WERI-Rb-1 (cell line): Measurements from ENCODE around the gene RHBDD2.
"Not testable (repeated sequence)": the region's sequence is repeated elsewhere in the genome, so short reads cannot be mapped to it uniquely, and the experiment has no call there.

ENCODE experiments used
- DNase-seq: peaks from one replicate; pipeline ENCODE4 v3.0.0-alpha.2; 2020
- H3K27ac ChIP-seq: fragments of 250-450 bp; sonication (Bioruptor Pico); 2 replicates; pipeline ENCODE4 v1.5.1; 2020; ENCODE audit warnings: mild to moderate bottlenecking, moderate library complexity
- H3K27me3 ChIP-seq: fragments of 250-450 bp; sonication (Bioruptor Pico); 2 replicates; pipeline ENCODE4 v1.5.1; 2021; ENCODE audit warnings: mild to moderate bottlenecking, low read depth, moderate library complexity; ENCODE audit not compliant: insufficient read depth, severe bottlenecking
- H3K36me3 ChIP-seq: fragments of 250-450 bp; sonication (Bioruptor Pico); 2 replicates; pipeline ENCODE4 v1.5.1; 2020; ENCODE audit warnings: mild to moderate bottlenecking, moderate library complexity
- H3K4me3 ChIP-seq: 2 replicates; pipeline ENCODE4 v1.5.1; 2011; ENCODE audit warnings: low read depth, mild to moderate bottlenecking, control low read depth, low read length
- H3K9me3 ChIP-seq: fragments of 250-450 bp; sonication (Bioruptor Pico); 2 replicates; pipeline ENCODE4 v1.5.1; 2021; ENCODE audit warnings: mild to moderate bottlenecking, moderate library complexity; ENCODE audit not compliant: severe bottlenecking
- TF ChIP-seq, protein P1 (sequence below): IDR thresholded peaks from 2 replicates; pipeline ENCODE4 v1.5.1; 2011; ENCODE audit warnings: low read depth, mild to moderate bottlenecking, control low read depth, inconsistent platforms, low read length

Gene RHBDD2

DNA sequence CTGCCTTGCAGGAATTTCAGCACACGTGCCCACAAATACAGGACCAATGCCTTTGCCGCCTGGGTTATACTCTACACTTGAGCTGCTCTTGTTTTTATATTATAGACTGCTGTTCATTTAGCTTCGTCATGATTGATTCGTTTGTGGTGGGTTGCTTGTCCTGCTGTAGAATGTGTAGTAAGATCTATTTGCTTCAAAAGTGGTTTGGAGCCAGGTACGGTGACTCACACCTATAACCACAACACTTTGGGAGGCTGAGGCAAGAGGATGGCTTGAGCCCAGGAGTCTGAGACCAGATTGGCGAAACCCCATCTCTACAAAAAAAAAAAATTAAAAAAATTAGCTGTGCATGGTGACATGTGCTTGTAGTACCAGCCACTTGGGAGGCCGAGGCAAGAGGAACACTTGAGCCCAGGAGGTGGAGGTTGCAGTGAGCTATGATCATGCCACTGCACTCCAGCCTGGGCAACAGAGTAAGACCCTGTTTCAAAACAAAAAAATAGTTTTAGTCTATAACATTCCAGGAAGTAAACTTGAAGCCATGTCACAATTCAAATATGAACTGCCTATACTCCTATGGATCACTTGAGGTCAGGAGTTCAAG is 9.0 kb upstream of the RHBDD2 start:
- no peak overlapping the region for H3K27ac ChIP-seq
- TF ChIP-seq, protein P1, sequence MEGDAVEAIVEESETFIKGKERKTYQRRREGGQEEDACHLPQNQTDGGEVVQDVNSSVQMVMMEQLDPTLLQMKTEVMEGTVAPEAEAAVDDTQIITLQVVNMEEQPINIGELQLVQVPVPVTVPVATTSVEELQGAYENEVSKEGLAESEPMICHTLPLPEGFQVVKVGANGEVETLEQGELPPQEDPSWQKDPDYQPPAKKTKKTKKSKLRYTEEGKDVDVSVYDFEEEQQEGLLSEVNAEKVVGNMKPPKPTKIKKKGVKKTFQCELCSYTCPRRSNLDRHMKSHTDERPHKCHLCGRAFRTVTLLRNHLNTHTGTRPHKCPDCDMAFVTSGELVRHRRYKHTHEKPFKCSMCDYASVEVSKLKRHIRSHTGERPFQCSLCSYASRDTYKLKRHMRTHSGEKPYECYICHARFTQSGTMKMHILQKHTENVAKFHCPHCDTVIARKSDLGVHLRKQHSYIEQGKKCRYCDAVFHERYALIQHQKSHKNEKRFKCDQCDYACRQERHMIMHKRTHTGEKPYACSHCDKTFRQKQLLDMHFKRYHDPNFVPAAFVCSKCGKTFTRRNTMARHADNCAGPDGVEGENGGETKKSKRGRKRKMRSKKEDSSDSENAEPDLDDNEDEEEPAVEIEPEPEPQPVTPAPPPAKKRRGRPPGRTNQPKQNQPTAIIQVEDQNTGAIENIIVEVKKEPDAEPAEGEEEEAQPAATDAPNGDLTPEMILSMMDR, result no peak
- no peak overlapping the region for H3K4me3 ChIP-seq
- no peaks in the 10 kb centered on the region for H3K27me3 ChIP-seq
- DNase-seq, result no peak
- no peaks in the 10 kb centered on the region for H3K9me3 ChIP-seq
- no peaks in the 10 kb centered on the region for H3K36me3 ChIP-seq

DNA sequence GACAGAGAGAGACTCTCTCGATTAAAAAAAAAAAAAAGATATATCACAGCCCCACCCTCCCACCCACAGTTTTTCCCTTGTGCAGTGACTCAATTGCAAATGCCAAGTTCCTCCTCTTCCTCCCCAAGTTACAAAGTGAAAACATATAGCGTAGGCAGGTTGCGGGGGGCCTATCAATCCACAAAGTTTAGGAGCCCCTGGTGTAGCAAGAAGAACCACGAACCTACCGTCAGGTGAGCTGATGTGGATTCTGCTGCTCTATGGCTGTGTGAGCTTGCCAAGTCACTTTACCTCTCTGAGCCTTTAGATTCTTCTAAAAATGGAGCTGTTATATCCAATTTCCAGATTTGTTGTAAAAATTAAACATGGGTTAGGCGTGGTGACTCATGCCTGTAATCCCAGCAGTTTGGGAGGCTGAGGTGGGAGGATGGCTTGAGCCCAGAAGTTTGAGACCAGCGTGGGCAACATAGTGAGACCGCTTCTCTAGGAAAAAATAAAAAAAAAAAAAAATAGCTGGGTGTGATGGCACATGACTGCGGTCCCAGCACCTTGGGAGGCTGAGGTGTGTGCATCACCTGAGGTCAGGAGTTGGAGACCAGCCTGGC is 8.2 kb upstream of the RHBDD2 start:
- TF ChIP-seq, protein P1, result no peak
- Histone ChIP-seq H3K9me3 (no peaks in the 10 kb centered on the region), H3K27me3 (no peaks in the 10 kb centered on the region)

DNA sequence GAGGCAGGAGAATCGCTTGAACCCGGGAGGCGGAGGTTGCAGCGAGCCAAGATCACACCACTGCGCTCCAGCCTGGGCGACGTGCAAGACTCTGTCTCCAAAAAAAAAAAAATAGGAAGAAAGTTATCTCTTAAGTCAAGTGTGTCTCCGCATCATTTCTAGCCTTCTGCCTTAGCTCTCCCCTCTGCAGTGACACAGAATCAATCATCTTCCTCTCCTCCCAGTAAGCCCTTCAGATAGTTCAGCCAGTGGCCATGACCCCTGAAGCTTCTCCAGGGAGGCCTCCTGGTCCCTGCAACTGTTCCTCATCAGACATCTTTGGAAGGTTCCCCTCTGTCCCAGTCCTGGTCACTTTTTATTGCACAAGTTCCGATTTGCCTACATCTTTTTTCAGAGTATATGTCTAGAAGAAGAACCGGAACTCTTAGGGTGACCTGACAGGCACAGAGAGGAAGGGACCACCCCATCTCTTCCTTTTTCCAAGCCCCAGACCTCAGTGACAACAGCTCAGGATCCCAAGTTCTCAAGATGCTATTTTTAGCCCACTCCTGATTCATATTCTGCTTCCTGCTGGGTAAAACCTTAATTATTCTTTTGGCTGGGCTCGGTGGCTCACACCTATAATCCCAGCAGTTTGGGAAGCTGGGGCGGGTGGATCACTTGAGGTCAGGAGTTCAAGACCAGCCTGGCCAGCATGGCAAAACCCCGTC is 6.6 kb upstream of the RHBDD2 start:
- TF ChIP-seq, protein P1, result no peak
- Histone ChIP-seq H3K9me3 (no peaks in the 10 kb centered on the region), H3K4me3 (no peak overlapping the region), H3K27ac (no peak overlapping the region), H3K36me3 (no peaks in the 10 kb centered on the region), H3K27me3 (no peaks in the 10 kb centered on the region)
- no peak for DNase-seq

More for the DNA sequence above, 8.2 kb upstream of the RHBDD2 start:
- no peaks in the 10 kb centered on the region for H3K36me3 ChIP-seq
- DNase-seq, result no peak
- no peak overlapping the region for H3K4me3 ChIP-seq
- H3K27ac ChIP-seq, result no peak overlapping the region

- not testable (repeated sequence) for H3K9me3 ChIP-seq, H3K36me3 ChIP-seq, H3K27ac ChIP-seq, H3K4me3 ChIP-seq, H3K27me3 ChIP-seq, DNase-seq
Measured at GRCh38 chr7:75874180-75874579, 4.7 kb upstream of the RHBDD2 start.

DNA sequence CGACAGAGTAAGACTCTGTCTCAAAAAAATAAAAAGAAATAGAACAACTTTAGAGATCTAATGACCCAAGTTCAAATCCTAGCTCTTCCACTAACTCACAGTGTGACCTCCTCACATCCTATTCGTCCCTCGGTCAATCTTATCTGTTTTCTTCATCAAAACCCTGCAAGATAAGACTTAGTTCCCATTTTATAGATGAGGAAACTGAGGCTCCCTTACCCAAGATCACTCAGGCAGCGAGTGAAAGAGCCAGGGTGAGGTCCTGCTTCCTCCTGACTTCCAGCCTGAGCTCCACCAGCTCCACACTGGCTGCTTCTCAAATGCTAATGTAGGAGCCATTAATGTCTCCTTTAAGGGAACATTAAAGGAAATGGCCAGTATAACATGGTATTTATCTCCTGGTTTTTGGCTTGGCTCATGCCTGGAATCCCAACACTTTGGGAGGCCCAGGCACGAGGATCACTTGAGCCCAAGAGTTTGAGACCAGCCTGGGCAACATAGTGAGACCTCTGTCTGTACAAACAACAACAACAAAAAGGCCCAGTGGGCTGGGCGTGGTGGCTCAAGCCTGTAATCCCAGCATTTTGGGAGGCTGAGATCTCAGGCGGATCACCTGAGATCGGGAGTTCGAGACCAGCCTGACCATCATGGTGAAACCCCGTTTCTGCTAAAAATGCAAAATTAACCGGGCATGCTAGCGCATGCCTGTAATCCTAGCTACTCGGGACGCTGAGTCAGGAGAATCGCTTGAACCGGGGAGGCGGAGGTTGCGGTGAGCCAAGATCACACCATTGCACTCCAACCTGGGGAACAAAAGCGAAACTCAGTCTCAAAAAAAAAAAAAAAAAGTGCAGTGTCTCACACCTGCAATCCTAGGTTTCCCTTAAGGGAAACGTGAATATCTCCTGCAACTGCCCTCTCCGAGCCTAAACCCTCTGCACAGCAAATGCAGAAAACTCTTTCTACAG is 3.4 kb upstream of the RHBDD2 start:
- no peak overlapping the region for H3K4me3 ChIP-seq
- TF ChIP-seq, protein P1, result no peak
- H3K9me3 ChIP-seq, result no peaks in the 10 kb centered on the region
- no peak for DNase-seq
- peaks cover 11% of the 10 kb centered on the region for H3K36me3 ChIP-seq
- H3K27me3 ChIP-seq, result no peaks in the 10 kb centered on the region
- no peak overlapping the region for H3K27ac ChIP-seq
